Ovary (tissue), 9 donors: Measurements from ENCODE around the gene MED15. TPM values are rescaled to one million over a fixed set of nuclear protein-coding genes. Genes with fewer than 3 reads are reported as not detected.
A peak's percentile ranks its signal among the peaks of the same experiment; 100 is the strongest.

Experiments used
- DNase-seq, 5 donors: peaks; one replicate each; pipeline ENCODE4 v3.0.0-alpha.2; 2019 to 2020
- H3K27ac ChIP-seq, 2 donors: fragments of 200-600 bp; one replicate each; pipeline versions ENCODE4 v1.5.1 to v1.8.0; 2019 to 2022
- H3K27me3 ChIP-seq: fragments of 200-600 bp; one replicate; pipeline ENCODE4 v1.8.0; 2022
- H3K36me3 ChIP-seq: fragments of 200-600 bp; sonication (generic); one replicate; pipeline ENCODE4 v1.5.1; 2019
- H3K4me1 ChIP-seq: one replicate; pipeline ENCODE4 v1.8.1; 2013; ENCODE audit warnings: mild to moderate bottlenecking, moderate library complexity; ENCODE audit not compliant: insufficient read depth
- H3K4me3 ChIP-seq: fragments of 200-600 bp; sonication (generic); one replicate; pipeline ENCODE4 v1.5.1; 2017
- H3K9me3 ChIP-seq, 2 donors: fragments of 200-600 bp in 1 of 2; sonication (generic) in 1 of 2; one replicate each; pipeline versions ENCODE4 v1.5.1 to v1.8.1; 2013 to 2019; ENCODE audit warnings: mild to moderate bottlenecking in 1 of 2, moderate library complexity in 1 of 2
- CTCF ChIP-seq, 3 donors: fragments of 450-650 bp in 2 of 3; fragments of 200-600 bp in 1 of 3; IDR thresholded peaks; one replicate each; pipeline versions ENCODE4 v1.5.1 to v1.8.0; 2016 to 2022; ENCODE audit warnings: antibody characterized with exemption in 3 of 3, mild to moderate bottlenecking in 1 of 3
- EP300 ChIP-seq: sonication (generic); formaldehyde crosslinking; IDR thresholded peaks from one replicate; pipeline ENCODE4 v1.6.1; 2017; ENCODE audit warnings: antibody characterized with exemption
- POLR2A ChIP-seq: fragments of 450-650 bp; IDR thresholded peaks from one replicate; pipeline ENCODE4 v1.6.1; 2017; ENCODE audit warnings: antibody characterized with exemption, mild to moderate bottlenecking, moderate library complexity
- WGBS, 3 donors: extraction: QIAGEN DNeasy Blood & Tissue Kit in 1 of 3; methylation state at CpG; one replicate each; pipeline versions ENCODE4 v1.1.5 to v1.1.7; 2013 to 2017; 5-methylcytosine and 5-hydroxymethylcytosine counted together
- intact Hi-C, 4 donors: fragments of 100-400 bp; cut with DNase I; formaldehyde crosslinking; loops; one replicate each; pipeline versions ENCODE4 v1.11.0 to v1.15.1; 2022 to 2023
- polyA plus RNA-seq, 2 donors: library from polyadenylated mRNA; stranded (reverse); fragments of 200-250 nt in 1 of 2; fragments of 350-450 nt in 1 of 2; fragmentation: Illumina TruSeq in 1 of 2; extraction: RNeasy Lipid Tissue Mini Kit (QIAGEN cat#74804) in 1 of 2; gene quantifications; one replicate each; pipeline ENCODE4 v1.2.3, GENCODE V29; 2013 to 2014
- total RNA-seq, 7 donors: library from RNA; depleted of rRNA in 2 of 7; stranded (reverse); fragments of >200 nt in 2 of 7; fragmentation: NEBNext Ultra II Directional in 3 of 7; extraction: Animal tissue kit (Norgen Biotek cat#: 25700) in 3 of 7; gene quantifications; one replicate each; pipeline versions ENCODE4 v1.1.0 to v1.2.4, GENCODE V29; 2016 to 2023
- donor health status: DM: no; HTN: no; CAD: no; lungs with moderate emphysema.
- donor health status: DM: no; HTN: no; CAD: no.
- donor health status: Bipolar disorder and iron deficiency.
- donor health status: DM: yes; HTN: yes; CAD: no.
- donor health status: DM: no; HTN: no; CAD: no.
- donor health status: DM: yes; HTN: yes; CAD: no.

Gene MED15
- total and polyA plus RNA-seq, 9 donors: 21.9 to 79.3 (median 68.3) TPM

- intact Hi-C loops: loop anchor here in 1 of 4 donors (5.0 kb wide), 1 partner anchor 43 kb away; no protein-coding TSS in a partner anchor
- peak overlapping the region; percentile 93 for H3K4me3 ChIP-seq
- peak overlapping the region in 1 of 2 donors; percentile 30 for H3K27ac ChIP-seq
- no peaks in the 10 kb centered on the region for H3K9me3 ChIP-seq
- WGBS, 3 donors: 21 to 39% (median 30%) methylated on average over 10 of the region's 10 CpGs
- H3K36me3 ChIP-seq: no peaks in the 10 kb centered on the region
- no peak for DNase-seq
- peaks cover 11% of the 10 kb centered on the region for H3K4me1 ChIP-seq
- TF ChIP-seq CTCF (IDR thresholded peaks at IDR 0.05) (no peak), EP300 (no peak)
- no peaks in the 10 kb centered on the region for H3K27me3 ChIP-seq
Observed at GRCh38 chr22:20508815-20509271, 1.4 kb downstream of the MED15 start.

GRCh38 chr22:20509344-20510047 is 2.1 kb downstream of the MED15 start:
- peak; percentile 55 to 80 (median 68) for DNase-seq
- TF ChIP-seq CTCF (IDR thresholded peaks at IDR 0.05) (no peak), POLR2A (no peak), EP300 (no peak)
- WGBS, 3 donors: 23 to 28% (median 25%) methylated on average over 7 of the region's 7 CpGs
- Histone ChIP-seq H3K4me3 (peak overlapping the region; percentile 93), H3K9me3 (no peaks in the 10 kb centered on the region), H3K27ac (peak overlapping the region in 1 of 2 donors; percentile 30), H3K36me3 (no peaks in the 10 kb centered on the region), H3K27me3 (no peaks in the 10 kb centered on the region), H3K4me1 (peaks cover 11% of the 10 kb centered on the region)
- intact Hi-C loops: loop anchor here in 2 of 4 donors (5.0 to 10.0 kb wide), 3 partner anchors 43 to 65 kb away; no protein-coding TSS in a partner anchor

- no peaks in the 10 kb centered on the region for H3K9me3 ChIP-seq
- H3K27me3 ChIP-seq: no peaks in the 10 kb centered on the region
- no peak for DNase-seq
- intact Hi-C loops: loop anchor here in 2 of 4 donors (10.0 kb wide), 2 partner anchors 54 to 64 kb away; no protein-coding TSS in a partner anchor
- H3K4me3 ChIP-seq: no peak overlapping the region
- TF ChIP-seq EP300 (no peak), POLR2A (no peak), CTCF (IDR thresholded peaks at IDR 0.05) (no peak)
- H3K4me1 ChIP-seq: peaks cover 12% of the 10 kb centered on the region
- 73 to 75% (median 74%) methylated on average over 10 of the region's 10 CpGs for WGBS, 3 donors
- no peak overlapping the region for H3K27ac ChIP-seq
- H3K36me3 ChIP-seq: no peaks in the 10 kb centered on the region
Observed at GRCh38 chr22:20510811-20511577, 3.6 kb downstream of the MED15 start.

- no peaks in the 10 kb centered on the region for H3K27me3 ChIP-seq
- intact Hi-C loops: loop anchor here in 2 of 4 donors (10.0 kb wide), 2 partner anchors 53 to 63 kb away; no protein-coding TSS in a partner anchor
- H3K4me1 ChIP-seq: peaks cover 14% of the 10 kb centered on the region
- no peak for TF ChIP-seq CTCF (IDR thresholded peaks at IDR 0.05)
- TF ChIP-seq EP300: no peak
- no peak for TF ChIP-seq POLR2A
- no peak for DNase-seq
- H3K36me3 ChIP-seq: no peaks in the 10 kb centered on the region
- no peaks in the 10 kb centered on the region for H3K9me3 ChIP-seq
- H3K4me3 ChIP-seq: no peak overlapping the region
- 43 to 44% (median 43%) methylated on average over 4 of the region's 4 CpGs for WGBS, 3 donors
- no peak overlapping the region for H3K27ac ChIP-seq
Observed at GRCh38 chr22:20511578-20512229, 4.3 kb downstream of the MED15 start.
